ENCODE data around the gene AMFR.

DNA sequence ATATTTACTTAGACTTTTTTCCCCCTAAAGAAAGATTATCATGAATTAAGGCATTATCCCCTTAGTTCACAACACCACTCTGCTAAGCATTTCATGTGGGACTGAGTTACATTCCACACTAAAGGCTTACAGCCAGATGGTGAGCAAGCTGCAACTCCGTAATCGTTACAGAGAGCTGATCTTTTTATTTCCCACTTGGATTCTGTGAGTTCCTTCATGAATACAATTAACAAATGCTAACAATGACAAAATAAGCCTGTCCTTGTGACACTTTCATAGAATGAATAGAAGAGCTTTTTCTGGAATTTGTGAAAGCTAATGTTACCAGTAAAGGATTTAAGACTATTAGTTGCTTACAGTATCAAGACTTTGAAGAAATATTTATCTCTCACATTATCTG lies 34.8 kb upstream of the AMFR start:
- TF ChIP-seq, protein P1, sequence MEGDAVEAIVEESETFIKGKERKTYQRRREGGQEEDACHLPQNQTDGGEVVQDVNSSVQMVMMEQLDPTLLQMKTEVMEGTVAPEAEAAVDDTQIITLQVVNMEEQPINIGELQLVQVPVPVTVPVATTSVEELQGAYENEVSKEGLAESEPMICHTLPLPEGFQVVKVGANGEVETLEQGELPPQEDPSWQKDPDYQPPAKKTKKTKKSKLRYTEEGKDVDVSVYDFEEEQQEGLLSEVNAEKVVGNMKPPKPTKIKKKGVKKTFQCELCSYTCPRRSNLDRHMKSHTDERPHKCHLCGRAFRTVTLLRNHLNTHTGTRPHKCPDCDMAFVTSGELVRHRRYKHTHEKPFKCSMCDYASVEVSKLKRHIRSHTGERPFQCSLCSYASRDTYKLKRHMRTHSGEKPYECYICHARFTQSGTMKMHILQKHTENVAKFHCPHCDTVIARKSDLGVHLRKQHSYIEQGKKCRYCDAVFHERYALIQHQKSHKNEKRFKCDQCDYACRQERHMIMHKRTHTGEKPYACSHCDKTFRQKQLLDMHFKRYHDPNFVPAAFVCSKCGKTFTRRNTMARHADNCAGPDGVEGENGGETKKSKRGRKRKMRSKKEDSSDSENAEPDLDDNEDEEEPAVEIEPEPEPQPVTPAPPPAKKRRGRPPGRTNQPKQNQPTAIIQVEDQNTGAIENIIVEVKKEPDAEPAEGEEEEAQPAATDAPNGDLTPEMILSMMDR (conservative IDR thresholded peaks at IDR 0.05; ENCODE audit: low read depth, low read length) = no peak
- no peak for TF ChIP-seq EZH2 (IDR thresholded peaks at IDR 0.05; ENCODE audit: borderline replicate concordance, low read depth, low read length, poor library complexity, severe bottlenecking)
